ENCODE measurements around the gene ADAMTS9.

GRCh38 chr3:64600246-64600950 lies 87.4 kb downstream of the ADAMTS9 start:
- no peak for TF ChIP-seq CTCF (IDR thresholded peaks at IDR 0.05)
- no peak for TF ChIP-seq ZFP36 (IDR thresholded peaks at IDR 0.05; ENCODE audit: borderline replicate concordance, partially characterized antibody)
- TF ChIP-seq RCOR1 (IDR thresholded peaks at IDR 0.05; ENCODE audit: low read depth, low read length) = no peak
- TF ChIP-seq HDAC2 (IDR thresholded peaks at IDR 0.05) = no peak
- TF ChIP-seq CHD4 (IDR thresholded peaks at IDR 0.05; ENCODE audit: borderline replicate concordance) = no peak
- no peak for TF ChIP-seq BHLHE40 (IDR thresholded peaks at IDR 0.05; ENCODE audit: low read depth, low read length)
- no peak for TF ChIP-seq POLR2A (IDR thresholded peaks at IDR 0.05; ENCODE audit: low read length)
- no peak for TF ChIP-seq RNF2 (IDR thresholded peaks at IDR 0.05; ENCODE audit: borderline replicate concordance, low read depth)
- TF ChIP-seq MYC (IDR thresholded peaks at IDR 0.05; ENCODE audit: borderline replicate concordance, low read length) = no peak
- no peak for TF ChIP-seq ESRRA (IDR thresholded peaks at IDR 0.05; ENCODE audit: borderline replicate concordance, low read length)
- no peak for TF ChIP-seq MAX (IDR thresholded peaks at IDR 0.05)
- TF ChIP-seq USF2 (IDR thresholded peaks at IDR 0.05) = no peak
